ENCODE data around the gene GTPBP6.

GRCh38 chrX:352181-352580 is 33.6 kb upstream of the GTPBP6 start:
- TF ChIP-seq POLR2AphosphoS5 (IDR thresholded peaks at IDR 0.05; ENCODE audit: low read depth, low read length): no peak
- no peak for TF ChIP-seq TAF1 (IDR thresholded peaks at IDR 0.05; ENCODE audit: borderline replicate concordance, low read depth, low read length)
- TF ChIP-seq POLR2A (IDR thresholded peaks at IDR 0.05; ENCODE audit: low read depth, low read length): no peak
